Measurements from ENCODE around the gene MEGF9. TPM values are rescaled to one million over a fixed set of nuclear protein-coding genes. Genes with fewer than 3 reads are reported as not detected.
"Not testable (repeated sequence)": the region's sequence is repeated elsewhere in the genome, so short reads cannot be mapped to it uniquely, and the experiment has no call there.

The MEGF9 gene
- total and polyA plus RNA-seq, 7 donors = 2.0 to 12.7 (median 7.2) TPM

DNA sequence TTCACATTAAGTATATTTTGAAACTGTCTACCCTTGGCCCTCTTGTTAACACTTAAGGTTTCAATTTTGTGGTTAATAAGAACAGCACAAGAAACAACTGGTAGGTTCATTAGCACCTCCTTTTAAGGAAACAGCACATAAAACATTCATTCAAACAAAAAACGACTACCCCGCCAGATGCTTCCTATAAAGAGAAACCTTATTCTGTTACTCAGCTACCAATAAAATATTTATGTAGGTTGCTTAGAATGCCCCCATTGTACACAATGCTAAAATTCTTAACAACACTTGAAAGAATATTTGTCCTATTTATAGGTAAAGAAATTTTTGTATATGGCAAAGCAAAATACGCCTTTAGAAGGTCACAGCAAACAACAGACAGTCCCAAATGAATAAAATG, 157.5 kb downstream of the MEGF9 start:
- peaks cover 16% of the 10 kb centered on the region for H3K4me1 ChIP-seq
- WGBS, 3 donors = 78 to 85% (median 83%) methylated on average over 3 of the region's 3 CpGs
- H3K4me3 ChIP-seq = no peak overlapping the region
- H3K9me3 ChIP-seq = no peaks in the 10 kb centered on the region
- H3K36me3 ChIP-seq (ENCODE audit: insufficient read depth in 1 of 2, low read depth in 1 of 2) = peaks cover 0 to 16% of the 10 kb centered on the region in 2 donors
- TF ChIP-seq CTCF (IDR thresholded peaks at IDR 0.05) = no peak
- DNase-seq (no peak), ATAC-seq (no peak)
- intact Hi-C loops (cut with DNase I) = no loop called here
- H3K27me3 ChIP-seq (ENCODE audit: insufficient read depth in 3 of 3, low read length in 2 of 3) = no peaks in the 10 kb centered on the region
- no peak overlapping the region for H3K27ac ChIP-seq

DNA sequence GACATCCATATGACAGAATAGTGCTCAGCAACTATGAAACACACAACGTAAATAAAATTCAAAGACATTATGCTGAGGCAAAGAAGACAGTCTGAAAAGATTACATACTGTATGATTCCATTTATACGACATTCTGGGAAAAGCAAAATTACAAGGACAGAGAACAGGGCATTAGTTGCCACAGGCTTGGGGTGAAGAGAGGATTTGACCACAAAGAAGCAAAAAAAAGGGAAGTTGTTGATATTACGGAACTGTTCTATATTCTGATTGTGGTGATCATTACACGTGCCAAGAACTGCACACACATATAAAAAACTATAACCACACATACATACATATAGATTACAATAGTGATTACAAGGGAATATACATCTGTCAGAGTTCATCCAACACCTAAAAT, 158.4 kb downstream of the MEGF9 start:
- Histone ChIP-seq H3K9me3 (no peaks in the 10 kb centered on the region), H3K27me3 (ENCODE audit: insufficient read depth in 3 of 3, low read length in 2 of 3) (no peaks in the 10 kb centered on the region), H3K36me3 (ENCODE audit: insufficient read depth in 1 of 2, low read depth in 1 of 2) (peaks cover 0 to 7% of the 10 kb centered on the region in 2 donors), H3K4me3 (no peak overlapping the region), H3K4me1 (peaks cover 16% of the 10 kb centered on the region), H3K27ac (no peak overlapping the region)
- 91 to 94% (median 91%) methylated on average over 4 of the region's 4 CpGs for WGBS, 3 donors
- ATAC-seq (no peak), DNase-seq (no peak)
- no peak for TF ChIP-seq CTCF (IDR thresholded peaks at IDR 0.05)
- intact Hi-C loops (cut with DNase I) = no loop called here

- intact Hi-C loops (cut with DNase I); H3K27me3 ChIP-seq (ENCODE audit: insufficient read depth in 3 of 3, low read length in 2 of 3); ATAC-seq; DNase-seq; H3K27ac ChIP-seq; H3K4me1 ChIP-seq; H3K4me3 ChIP-seq; H3K9me3 ChIP-seq: not testable (repeated sequence)
- peaks cover 7 to 42% of the 10 kb centered on the region in 2 donors for H3K36me3 ChIP-seq (ENCODE audit: insufficient read depth in 1 of 2, low read depth in 1 of 2)
- WGBS, 3 donors = 85 to 91% (median 88%) methylated on average over 6 of the region's 7 CpGs
Measured at GRCh38 chr9:120552210-120552704, 162.0 kb downstream of the MEGF9 start.

Other genes with a start within 250 kb of the MEGF9 start
- 10 to 100 TPM; 60.3 to 95.1 (median 73.3) TPM for gene CDK5RAP2, start 134.3 kb downstream of the MEGF9 start, total RNA-seq
- gene CDK5RAP2, start 134.3 kb downstream of the MEGF9 start, polyA plus RNA-seq = 10 to 100 TPM; 26.0 to 45.4 (median 40.9) TPM
- 10 to 100 TPM; 22.6 to 36.8 (median 26.4) TPM for gene FBXW2, start 78.9 kb upstream of the MEGF9 start, total RNA-seq
- 10 to 100 TPM in 2 of 3 donors, 1 to 10 TPM in 1; 8.0 to 26.5 (median 22.1) TPM for gene FBXW2, start 78.9 kb upstream of the MEGF9 start, polyA plus RNA-seq
- 10 to 100 TPM in 3 of 4 donors, 1 to 10 TPM in 1; 7.6 to 15.7 (median 15.0) TPM for gene PSMD5, start 128.5 kb upstream of the MEGF9 start, total RNA-seq
- gene PSMD5, start 128.5 kb upstream of the MEGF9 start, polyA plus RNA-seq = 1 to 10 TPM; 6.2 to 8.9 (median 8.9) TPM
- 10 to 100 TPM in 2 of 4 donors, 1 to 10 TPM in 2; 6.8 to 14.8 (median 9.8) TPM for gene PHF19, start 162.7 kb upstream of the MEGF9 start, total RNA-seq
- gene PHF19, start 162.7 kb upstream of the MEGF9 start, polyA plus RNA-seq = 10 to 100 TPM in 2 of 3 donors, 1 to 10 TPM in 1; 8.2 to 12.3 (median 12.2) TPM
- gene TRAF1, start 212.3 kb upstream of the MEGF9 start, total RNA-seq = 1 to 10 TPM in 2 of 4 donors, under 1 TPM in 2; 0.73 to 2.0 (median 0.99) TPM
- gene TRAF1, start 212.3 kb upstream of the MEGF9 start, polyA plus RNA-seq = 1 to 10 TPM in 1 of 3 donors, under 1 TPM in 2; 0.55 to 1.3 (median 0.95) TPM

All from psoas muscle (tissue), 8 donors.